ENCODE data around the gene ITIH3. TPM values are rescaled to one million over a fixed set of nuclear protein-coding genes. Genes with fewer than 3 reads are reported as not detected.

Gene ITIH3
- total RNA-seq, 1 experiment from 2014 or later: not detected

GRCh38 chr3:52791366-52791765 lies 3.2 kb upstream of the ITIH3 start:
- no TSS peak for BruUV-seq (replicated peaks)

DNA sequence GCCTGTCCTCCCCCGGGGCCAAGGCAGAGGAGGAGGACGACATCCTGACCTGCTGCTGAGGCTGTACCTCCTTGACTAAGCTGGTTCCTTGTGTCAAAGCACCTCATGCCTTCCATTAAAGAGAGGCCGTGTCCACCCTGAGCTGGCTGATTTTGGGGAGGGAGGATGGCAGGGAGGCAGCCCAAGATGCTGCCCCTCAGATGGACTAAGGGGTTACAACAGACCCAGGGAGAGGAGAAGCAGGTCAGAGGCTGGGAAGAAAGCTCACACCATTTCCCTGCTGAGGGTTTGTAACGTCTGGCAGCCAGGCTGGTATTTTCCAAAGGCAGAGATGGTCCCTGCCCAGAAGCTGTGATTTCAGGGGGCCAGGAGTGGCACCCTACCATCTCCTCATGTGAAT lies 2.7 kb upstream of the ITIH3 start:
- POLR2A ChIA-PET (ENCODE audit: low non-redundant PET): no interaction called here

More at GRCh38 chr3:52791366-52791765, 3.2 kb upstream of the ITIH3 start:
- Histone ChIP-seq H3K4me3 (ENCODE audit: low read depth, low read length, poor library complexity, severe bottlenecking) (no peak overlapping the region), H3K36me3 (ENCODE audit: insufficient read depth, low read length, poor library complexity, severe bottlenecking) (no peaks in the 10 kb centered on the region), H3K4me1 (ENCODE audit: insufficient read depth, low read length, poor library complexity, severe bottlenecking) (no peaks in the 10 kb centered on the region), H3K9me3 (ENCODE audit: low read depth, low read length, poor library complexity, severe bottlenecking) (no peaks in the 10 kb centered on the region), H3K27me3 (replicated peaks; ENCODE audit: insufficient read depth, low read depth, low read length, poor library complexity) (no peaks in the 10 kb centered on the region), H3K27ac (ENCODE audit: low read depth, low read length, poor library complexity, severe bottlenecking) (no peak overlapping the region)
- POLR2A ChIA-PET (ENCODE audit: low non-redundant PET): no interaction called here
- CTCF ChIA-PET: no interaction called here
- DNase-seq (ENCODE audit: low spot score): no peak
- TF ChIP-seq CTCF (conservative IDR thresholded peaks at IDR 0.05; ENCODE audit: low read depth, low read length): no peak
- no peak for TF ChIP-seq EZH2 (IDR thresholded peaks at IDR 0.05; ENCODE audit: borderline replicate concordance, low read depth, low read length, poor library complexity, severe bottlenecking)
- intact Hi-C loops (cut with micrococcal nuclease; ENCODE audit: unreplicated experiment): no loop called here

GRCh38 chr3:52792413-52792812 lies 2.2 kb upstream of the ITIH3 start:
- Histone ChIP-seq H3K27me3 (replicated peaks; ENCODE audit: insufficient read depth, low read depth, low read length, poor library complexity) (no peaks in the 10 kb centered on the region), H3K4me3 (ENCODE audit: low read depth, low read length, poor library complexity, severe bottlenecking) (no peak overlapping the region), H3K9me3 (ENCODE audit: low read depth, low read length, poor library complexity, severe bottlenecking) (no peaks in the 10 kb centered on the region), H3K4me1 (ENCODE audit: insufficient read depth, low read length, poor library complexity, severe bottlenecking) (no peaks in the 10 kb centered on the region), H3K27ac (ENCODE audit: low read depth, low read length, poor library complexity, severe bottlenecking) (no peak overlapping the region), H3K36me3 (ENCODE audit: insufficient read depth, low read length, poor library complexity, severe bottlenecking) (no peaks in the 10 kb centered on the region)
- intact Hi-C loops (cut with micrococcal nuclease; ENCODE audit: unreplicated experiment): no loop called here
- ChIA-PET CTCF (no interaction called here), POLR2A (ENCODE audit: low non-redundant PET) (no interaction called here)
- DNase-seq (ENCODE audit: low spot score): no peak
- BruUV-seq (replicated peaks): no TSS peak
- TF ChIP-seq CTCF (conservative IDR thresholded peaks at IDR 0.05; ENCODE audit: low read depth, low read length) (no peak), EZH2 (IDR thresholded peaks at IDR 0.05; ENCODE audit: borderline replicate concordance, low read depth, low read length, poor library complexity, severe bottlenecking) (no peak)

More for the DNA sequence above, 2.7 kb upstream of the ITIH3 start:
- no peaks in the 10 kb centered on the region for H3K27me3 ChIP-seq (replicated peaks; ENCODE audit: insufficient read depth, low read depth, low read length, poor library complexity)
- no peaks in the 10 kb centered on the region for H3K4me1 ChIP-seq (ENCODE audit: insufficient read depth, low read length, poor library complexity, severe bottlenecking)
- intact Hi-C loops (cut with micrococcal nuclease; ENCODE audit: unreplicated experiment): no loop called here
- no peak for TF ChIP-seq CTCF (conservative IDR thresholded peaks at IDR 0.05; ENCODE audit: low read depth, low read length)
- no peak for TF ChIP-seq EZH2 (IDR thresholded peaks at IDR 0.05; ENCODE audit: borderline replicate concordance, low read depth, low read length, poor library complexity, severe bottlenecking)
- no peaks in the 10 kb centered on the region for H3K36me3 ChIP-seq (ENCODE audit: insufficient read depth, low read length, poor library complexity, severe bottlenecking)
- CTCF ChIA-PET: no interaction called here
- no peak overlapping the region for H3K4me3 ChIP-seq (ENCODE audit: low read depth, low read length, poor library complexity, severe bottlenecking)
- DNase-seq (ENCODE audit: low spot score): no peak
- no peak overlapping the region for H3K27ac ChIP-seq (ENCODE audit: low read depth, low read length, poor library complexity, severe bottlenecking)
- no peaks in the 10 kb centered on the region for H3K9me3 ChIP-seq (ENCODE audit: low read depth, low read length, poor library complexity, severe bottlenecking)
- no TSS peak for BruUV-seq (replicated peaks)

Data from A673 (cell line).